Measurements from ENCODE around the gene IPPK.
"Not testable (repeated sequence)": the region's sequence is repeated elsewhere in the genome, so short reads cannot be mapped to it uniquely, and the experiment has no call there.

Gene IPPK

GRCh38 chr9:92589923-92590322, 80.0 kb downstream of the IPPK start:
- no peak for DNase-seq

DNA sequence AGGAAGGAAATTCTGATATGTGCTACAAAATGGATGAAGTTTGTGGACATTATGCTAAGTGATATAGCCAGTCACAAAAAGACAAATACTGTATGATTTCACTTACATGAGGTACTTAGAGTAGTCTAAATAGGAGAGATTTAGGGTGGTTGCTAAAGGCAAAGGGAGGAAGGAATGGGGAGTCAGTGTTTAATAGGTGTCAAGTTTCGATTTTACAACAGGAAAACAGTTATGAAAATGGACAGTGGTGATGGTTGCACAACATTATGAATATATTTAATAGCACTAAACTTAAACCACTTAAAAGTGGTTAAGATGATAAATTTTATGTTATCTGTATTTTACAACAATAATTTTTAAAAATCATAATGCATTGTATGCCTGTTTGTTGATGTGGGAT, 93.8 kb downstream of the IPPK start:
- no peak for DNase-seq

- not testable (repeated sequence) for DNase-seq
Measured at GRCh38 chr9:92573612-92574011, 96.3 kb downstream of the IPPK start.

DNA sequence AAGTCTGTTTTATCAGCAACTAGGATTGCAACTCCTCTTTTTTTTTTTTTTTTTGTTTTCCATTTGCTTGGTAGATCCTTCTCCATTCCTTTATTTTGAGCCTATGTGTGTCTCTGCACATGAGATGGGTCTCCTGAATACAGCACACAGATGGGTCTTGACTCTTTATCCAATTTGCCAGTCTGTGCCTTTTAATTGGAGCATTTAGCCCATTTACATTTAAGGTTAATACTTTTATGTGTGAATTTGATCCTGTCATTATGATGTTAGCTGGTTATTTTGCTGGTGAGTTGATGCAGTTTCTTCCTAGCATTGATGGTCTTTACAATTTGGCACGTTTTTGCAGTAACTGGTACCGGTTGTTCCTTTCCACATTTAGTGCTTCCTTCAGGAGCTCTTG, 98.1 kb downstream of the IPPK start:
- not testable (repeated sequence) for DNase-seq

- DNase-seq, result no peak
Measured at GRCh38 chr9:92564982-92565381, 104.9 kb downstream of the IPPK start.

DNA sequence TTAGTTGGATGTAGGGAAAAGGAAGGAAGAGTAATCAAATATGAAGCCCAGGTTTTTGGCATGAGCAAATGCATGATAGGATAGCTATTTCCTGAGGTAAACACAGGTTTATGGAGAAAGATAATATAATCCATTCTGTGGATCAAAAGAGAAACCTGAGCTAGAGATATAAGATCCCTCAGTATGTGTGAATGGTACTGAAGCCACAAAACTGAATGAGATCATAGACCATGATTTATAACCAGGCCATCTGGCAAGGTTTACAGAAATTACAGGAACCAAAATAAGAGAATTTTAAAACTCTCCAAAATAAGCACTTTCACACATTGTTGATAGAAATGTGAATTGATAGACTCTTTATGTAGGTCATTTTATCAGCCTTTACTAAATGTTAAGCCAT, 105.4 kb downstream of the IPPK start:
- DNase-seq, result no peak

Measured in suppressor macrophage treated with lipopolysaccharide for 4 hours (primary cell).